ENCODE results near the gene PFKFB2.

Gene PFKFB2

DNA sequence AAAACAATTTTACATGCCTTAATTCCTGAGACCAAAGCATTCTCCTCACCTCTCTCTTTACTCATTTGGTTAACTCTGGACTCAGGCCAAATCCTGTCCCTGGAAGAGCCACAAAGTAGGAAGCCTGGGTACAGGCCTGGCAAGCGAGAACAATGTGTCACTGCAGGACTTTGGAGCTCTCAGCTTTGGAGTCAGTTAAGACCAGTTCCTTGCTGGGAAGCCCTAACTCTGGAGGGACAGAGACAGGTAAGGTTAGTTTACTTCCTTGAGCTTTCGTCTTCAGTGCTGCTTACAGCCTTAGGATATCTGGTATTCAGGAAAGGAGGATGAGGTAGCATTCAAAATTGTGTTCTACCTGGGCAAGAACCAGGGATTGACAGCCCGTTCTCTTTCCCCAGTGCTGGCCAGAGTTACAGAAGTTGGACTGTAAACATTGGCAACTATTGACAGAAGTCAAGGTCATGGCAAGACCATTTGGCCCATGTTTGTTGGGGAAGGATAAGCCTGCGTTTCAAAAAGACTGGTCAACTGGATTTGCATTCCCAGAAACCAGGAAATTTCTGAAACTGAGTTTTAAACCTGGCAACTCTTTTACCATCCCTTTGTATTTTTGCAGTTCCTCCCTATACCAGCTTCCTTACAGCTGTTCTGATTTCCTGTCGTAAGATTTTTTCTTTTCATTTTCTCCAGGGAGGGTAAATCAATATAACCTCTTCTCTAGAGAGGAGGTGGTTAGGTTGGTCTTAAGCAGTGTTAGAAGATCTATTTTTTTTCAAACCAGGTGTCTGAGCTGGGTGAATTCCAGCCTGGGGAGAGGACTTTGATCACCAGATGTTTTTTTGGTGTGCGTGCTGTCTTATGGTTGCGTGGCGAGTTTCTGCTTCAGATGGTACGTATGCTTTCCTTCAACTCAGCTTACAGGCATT is 35.9 kb downstream of the PFKFB2 start, which contains the start of gene C4BPB:
Gene C4BPB, plus strand, starts transcription at position 160 of the 926 bp plus-strand sequence. Its CDS starts 672 bp downstream, at position 832.
- no peak for DNase-seq (ENCODE audit: low read depth in 3 of 3, low spot score in 1 of 3)

DNA sequence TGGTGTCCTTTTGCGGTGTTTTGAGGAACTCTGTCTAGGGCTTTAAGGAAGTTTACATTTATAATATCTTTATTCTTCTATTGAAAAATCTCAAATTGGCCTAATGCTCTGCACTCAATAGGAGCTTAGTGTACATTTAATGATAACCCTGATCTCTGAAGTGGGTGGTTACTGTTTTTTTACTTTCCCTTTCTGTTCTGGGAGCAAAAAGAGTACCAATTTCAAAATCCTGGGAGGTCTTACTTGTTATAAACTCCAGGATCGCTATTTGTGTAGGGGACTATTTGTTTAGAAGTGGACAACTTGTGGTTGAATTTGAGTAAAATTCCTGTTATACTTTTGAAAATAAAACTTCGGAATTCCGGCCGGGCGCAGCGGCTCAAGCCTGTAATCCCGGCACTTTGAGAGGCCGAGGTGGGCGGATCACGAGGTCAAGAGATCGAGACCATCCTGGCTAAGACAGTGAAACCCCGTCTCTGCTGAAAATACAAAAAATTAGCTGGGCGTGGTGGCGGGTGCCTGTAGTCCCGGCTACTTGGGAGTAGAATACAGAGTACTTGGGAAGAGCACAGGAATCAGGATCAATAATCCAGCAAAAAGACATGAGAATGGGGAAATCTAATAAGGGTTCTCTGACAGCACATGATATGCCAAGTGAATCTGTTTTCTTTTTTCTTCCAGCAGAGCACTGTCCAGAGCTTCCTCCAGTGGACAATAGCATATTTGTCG is 36.7 kb downstream of the PFKFB2 start:
- DNase-seq (ENCODE audit: low read depth in 3 of 3, low spot score in 1 of 3) = no peak

DNA sequence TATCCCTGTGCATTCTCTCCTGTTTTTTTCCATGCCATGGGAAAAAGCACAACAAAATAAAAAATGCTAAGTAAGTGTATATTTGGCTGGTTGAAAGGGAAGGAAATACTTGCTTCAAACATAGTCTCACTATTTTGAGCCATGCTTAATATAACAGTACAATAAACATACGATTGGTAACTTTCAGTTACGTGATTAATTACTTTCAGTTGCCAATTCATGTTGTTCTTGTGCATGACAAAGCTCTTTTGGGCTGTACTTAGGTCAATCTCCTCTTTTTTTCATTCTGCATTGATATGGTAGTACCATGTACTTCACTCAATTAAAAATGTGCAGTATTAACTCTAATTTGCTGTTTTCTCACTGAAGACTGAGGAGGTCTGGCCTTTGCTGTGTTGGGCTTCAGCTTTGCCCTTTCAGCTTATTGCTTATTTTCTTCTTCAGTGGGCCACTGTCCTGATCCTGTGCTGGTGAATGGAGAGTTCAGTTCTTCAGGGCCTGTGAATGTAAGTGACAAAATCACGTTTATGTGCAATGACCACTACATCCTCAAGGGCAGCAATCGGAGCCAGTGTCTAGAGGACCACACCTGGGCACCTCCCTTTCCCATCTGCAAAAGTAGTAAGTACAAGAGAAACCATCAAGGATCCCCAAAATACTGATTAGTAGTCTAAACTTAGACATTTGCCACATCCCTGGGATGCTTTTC is 38.3 kb downstream of the PFKFB2 start:
- DNase-seq (ENCODE audit: low read depth in 3 of 3, low spot score in 1 of 3) = no peak

DNA sequence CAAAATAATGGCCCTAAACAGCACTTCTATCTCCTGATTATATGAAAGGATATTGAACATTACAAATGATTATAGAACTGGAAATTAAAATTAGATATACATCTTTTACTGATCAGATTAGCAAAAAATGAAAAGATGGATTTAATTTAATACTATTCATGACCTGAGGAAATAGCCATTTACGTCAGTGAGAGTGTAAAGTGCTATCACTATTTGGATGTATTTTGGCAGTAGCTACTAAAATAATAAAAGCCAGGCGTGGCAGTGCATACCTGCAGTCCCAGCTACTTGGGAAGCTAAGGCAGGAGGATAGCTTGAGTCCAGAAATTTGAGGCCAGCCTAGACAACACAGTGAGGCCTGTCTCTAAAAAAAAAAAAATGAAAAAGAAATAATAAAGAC is 40.9 kb downstream of the PFKFB2 start:
- DNase-seq (ENCODE audit: low read depth in 3 of 3, low spot score in 1 of 3) = no peak

- no peak for DNase-seq (ENCODE audit: low read depth in 3 of 3, low spot score in 1 of 3)
Observed at GRCh38 chr1:207097871-207098324, 44.8 kb downstream of the PFKFB2 start.

- no peak for DNase-seq (ENCODE audit: low read depth in 3 of 3, low spot score in 1 of 3)
Observed at GRCh38 chr1:207101720-207102119, 48.6 kb downstream of the PFKFB2 start.

DNA sequence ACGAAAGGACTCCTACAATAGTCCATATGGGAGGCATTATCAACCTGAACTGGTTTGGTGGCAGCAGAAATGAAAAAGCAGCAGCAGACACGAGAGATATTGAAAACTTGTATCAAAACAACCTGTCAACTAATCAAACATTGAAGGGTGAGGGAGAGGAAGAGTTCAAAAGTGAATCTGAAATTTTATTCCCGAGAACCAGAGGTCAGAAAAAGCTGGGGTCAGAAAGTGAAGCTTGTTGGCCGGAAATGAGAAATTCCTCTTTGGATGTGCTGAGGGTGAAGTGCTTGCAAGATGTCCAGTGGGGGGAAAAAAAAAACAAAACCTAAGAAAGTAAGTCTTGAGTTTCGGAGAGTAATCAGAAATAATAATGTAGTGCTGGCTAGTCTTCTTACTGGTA is 49.1 kb downstream of the PFKFB2 start:
- DNase-seq (ENCODE audit: low read depth in 3 of 3, low spot score in 1 of 3) = no peak

DNA sequence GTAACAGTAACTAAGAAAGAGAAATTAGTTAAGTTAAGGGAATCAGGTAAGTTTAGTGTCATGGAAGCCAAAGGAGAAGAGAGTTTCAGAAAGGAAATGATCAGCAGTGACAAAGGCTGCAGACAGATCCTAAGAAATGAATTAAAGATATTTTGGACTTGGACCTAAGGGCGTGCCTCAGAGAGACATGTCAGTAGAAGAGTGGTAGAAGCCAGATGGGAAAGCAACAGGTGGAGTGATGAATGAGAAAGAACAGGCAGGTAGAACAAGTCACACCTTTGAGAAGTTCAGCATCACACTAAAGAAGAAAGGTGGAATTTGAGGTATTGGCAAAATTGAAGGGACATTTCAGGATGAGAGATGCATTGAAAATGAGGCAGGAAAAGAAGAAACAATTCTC is 49.6 kb downstream of the PFKFB2 start:
- no peak for DNase-seq (ENCODE audit: low read depth in 3 of 3, low spot score in 1 of 3)

DNA sequence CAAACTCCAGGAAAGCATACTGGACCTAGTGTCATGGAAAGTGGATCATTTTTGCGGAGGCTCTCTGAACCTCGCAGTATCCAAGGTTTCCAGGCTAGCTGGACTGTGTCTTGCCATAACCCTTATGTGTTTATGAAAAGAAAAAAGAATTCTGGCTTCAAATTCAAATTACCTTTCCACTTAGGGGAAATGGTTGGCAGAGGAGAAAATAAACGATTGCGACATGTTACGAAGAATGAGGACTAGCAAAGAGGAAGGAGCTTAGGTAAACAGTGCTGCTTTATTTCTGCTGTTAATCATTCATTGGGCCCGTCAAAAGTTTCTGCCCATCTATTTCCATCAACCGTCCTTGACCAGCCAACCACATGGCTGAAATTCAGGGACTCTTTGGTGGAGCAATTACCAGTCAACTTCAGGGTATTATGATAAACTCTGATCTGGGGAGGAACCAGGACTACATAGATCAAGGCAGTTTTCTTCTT is 50.9 kb downstream of the PFKFB2 start, which contains the start of gene C4BPA:
Gene C4BPA, plus strand, starts transcription at position 342 of the 482 bp plus-strand sequence. CDS start 8,793 bp downstream, outside the sequence.
- DNase-seq (ENCODE audit: low read depth in 3 of 3, low spot score in 1 of 3) = no peak

GRCh38 chr1:207109004-207109403 is 55.9 kb downstream of the PFKFB2 start:
- DNase-seq (ENCODE audit: low read depth in 3 of 3, low spot score in 1 of 3) = no peak

- DNase-seq (ENCODE audit: low read depth in 3 of 3, low spot score in 1 of 3) = no peak
Observed at GRCh38 chr1:207112616-207113296, 59.7 kb downstream of the PFKFB2 start.

- DNase-seq (ENCODE audit: low read depth in 3 of 3, low spot score in 1 of 3) = no peak
Observed at GRCh38 chr1:207115269-207115668, 62.2 kb downstream of the PFKFB2 start.

DNA sequence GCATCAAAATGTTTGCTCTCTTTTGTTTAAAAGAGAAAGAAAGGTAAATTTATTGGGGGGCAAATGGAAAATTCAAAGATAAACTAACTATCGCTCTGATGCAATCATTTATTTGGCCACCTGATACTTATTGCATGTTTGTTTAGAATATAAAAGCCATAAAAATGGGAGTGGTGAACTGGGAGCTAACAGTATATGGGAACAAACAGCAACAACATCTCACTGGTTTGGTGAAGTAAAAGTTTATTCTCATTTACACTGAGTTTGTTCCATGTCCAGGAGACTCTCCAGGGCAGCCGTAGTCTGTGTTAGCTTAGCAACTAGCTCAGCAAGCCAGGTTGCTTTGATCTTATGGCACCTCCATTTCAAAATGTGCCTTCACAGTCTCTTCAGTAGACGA is 71.3 kb downstream of the PFKFB2 start:
- no peak for DNase-seq (ENCODE audit: low read depth in 3 of 3, low spot score in 1 of 3)

DNA sequence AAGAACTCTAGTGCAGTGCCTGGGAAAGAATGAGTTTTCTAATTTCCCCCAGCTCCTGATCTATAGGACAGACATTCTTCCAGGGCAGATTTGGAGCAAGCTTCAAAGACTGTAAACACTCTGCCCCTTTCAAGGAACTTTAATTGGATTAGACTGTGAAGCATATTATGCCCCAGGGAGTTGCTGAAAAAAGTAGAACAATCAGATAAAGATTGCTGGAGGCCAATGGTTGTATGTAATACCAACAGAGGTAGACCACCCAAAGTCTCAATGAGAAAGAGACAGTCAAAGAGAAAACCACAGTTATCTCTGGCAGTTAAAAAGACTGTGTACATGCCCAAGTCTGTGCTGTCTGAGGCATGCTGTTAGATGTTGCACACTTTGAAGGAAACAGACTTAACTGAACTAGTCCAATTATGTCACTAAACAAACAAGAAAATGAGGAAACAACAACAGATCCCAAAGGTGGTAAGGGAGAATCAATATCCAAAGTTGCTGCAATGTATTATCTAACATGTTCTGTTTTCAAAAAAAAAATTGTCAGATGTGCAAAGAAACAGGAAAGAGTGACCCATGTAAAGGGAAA is 75.4 kb downstream of the PFKFB2 start:
- no peak for DNase-seq (ENCODE audit: low read depth in 3 of 3, low spot score in 1 of 3)

GRCh38 chr1:207129053-207129452 is 76.0 kb downstream of the PFKFB2 start:
- DNase-seq (ENCODE audit: low read depth in 3 of 3, low spot score in 1 of 3) = no peak

Measured in stimulated activated CD4-positive, alpha-beta T cell treated with anti-CD3 and anti-CD28 coated beads, TNF-alpha, amount 100 ng/mL, for 1 hour (primary cell).